Activated T-helper 1 cell treated with anti-CD3 and anti-CD28 coated beads, Interleukin-2, amount 50 U/mL, for 16 hours (primary cell): ENCODE results near the gene PGA3.
A peak's percentile ranks its signal among the peaks of the same experiment; 100 is the strongest.
"Not testable (repeated sequence)": the region's sequence is repeated elsewhere in the genome, so short reads cannot be mapped to it uniquely, and the experiment has no call there.

ENCODE experiments used
- DNase-seq, 2 donors: peaks; one replicate each; pipeline ENCODE4 v3.0.0-alpha.2; 2020; ENCODE audit warnings: low read depth in 1 of 2, low spot score in 1 of 2

The PGA3 gene

GRCh38 chr11:61202950-61203746, at the start of gene PGA3:
Gene PGA3 (plus strand): TSS chr11:61203515. CDS start chr11:61203565, 50 bp downstream.
- not testable (repeated sequence) for DNase-seq

- no peak for DNase-seq
Measured at GRCh38 chr11:61153593-61154095, 49.7 kb upstream of the PGA3 start.

- DNase-seq: no peak
Measured at GRCh38 chr11:61154528-61154927, 48.8 kb upstream of the PGA3 start.

GRCh38 chr11:61155312-61155711, 48.0 kb upstream of the PGA3 start:
- no peak for DNase-seq

- DNase-seq: no peak
Measured at GRCh38 chr11:61155741-61156140, 47.6 kb upstream of the PGA3 start.

GRCh38 chr11:61157743-61158142, 45.6 kb upstream of the PGA3 start:
- DNase-seq: no peak

- no peak for DNase-seq
Measured at GRCh38 chr11:61158691-61159381, 44.5 kb upstream of the PGA3 start.

GRCh38 chr11:61160487-61161189, 42.7 kb upstream of the PGA3 start:
- DNase-seq: no peak

- peak; percentile 75 to 84 for DNase-seq
Measured at GRCh38 chr11:61161190-61162091, 41.9 kb upstream of the PGA3 start, which contains the start of gene VPS37C. Gene VPS37C (minus strand): TSS chr11:61161426. CDS start chr11:61138829, 22,597 bp downstream.

GRCh38 chr11:61162092-61162941, 41.0 kb upstream of the PGA3 start:
- DNase-seq: no peak

- no peak for DNase-seq
Measured at GRCh38 chr11:61163021-61163420, 40.3 kb upstream of the PGA3 start.

- no peak for DNase-seq
Measured at GRCh38 chr11:61163714-61164605, 39.4 kb upstream of the PGA3 start.

GRCh38 chr11:61164606-61165424, 38.5 kb upstream of the PGA3 start:
- DNase-seq: no peak

GRCh38 chr11:61165785-61166184, 37.5 kb upstream of the PGA3 start:
- DNase-seq: not testable (repeated sequence)

- not testable (repeated sequence) for DNase-seq
Measured at GRCh38 chr11:61166331-61166730, 37.0 kb upstream of the PGA3 start.

- DNase-seq: no peak
Measured at GRCh38 chr11:61168042-61168688, 35.1 kb upstream of the PGA3 start.

GRCh38 chr11:61168800-61169199, 34.5 kb upstream of the PGA3 start:
- DNase-seq: no peak
